RWPE1 (cell line): Measurements from ENCODE around the gene ABLIM3.
A peak's percentile ranks its signal among the peaks of the same experiment; 100 is the strongest.

Experiments
- CTCF ChIA-PET: fragments of 350-600 bp; sonication (Branson Sonifier 250); formaldehyde crosslinking; extraction: SDS; loops from one replicate; lab custom pipeline; 2021; lab: Yijun Ruan, JAX
- POLR2A ChIA-PET: fragments of 400-600 bp; formaldehyde crosslinking; extraction: SDS; loops from one replicate; lab custom pipeline; 2020; ENCODE audit warnings: antibody characterized with exemption; ENCODE audit not compliant: low non-redundant PET; lab: Yijun Ruan, JAX
- DNase-seq: peaks from one replicate; pipeline ENCODE4 v3.0.0; 2012; ENCODE audit warnings: low spot score
- H3K27ac ChIP-seq: fragments of 450-650 bp; 2 replicates; pipeline ENCODE4 v1.5.1; 2017
- TF ChIP-seq, protein P1 (sequence below): fragments of 450-650 bp; conservative IDR thresholded peaks from 2 replicates; pipeline ENCODE4 v1.5.1; 2017; ENCODE audit warnings: low read depth, mild to moderate bottlenecking

The ABLIM3 gene

DNA sequence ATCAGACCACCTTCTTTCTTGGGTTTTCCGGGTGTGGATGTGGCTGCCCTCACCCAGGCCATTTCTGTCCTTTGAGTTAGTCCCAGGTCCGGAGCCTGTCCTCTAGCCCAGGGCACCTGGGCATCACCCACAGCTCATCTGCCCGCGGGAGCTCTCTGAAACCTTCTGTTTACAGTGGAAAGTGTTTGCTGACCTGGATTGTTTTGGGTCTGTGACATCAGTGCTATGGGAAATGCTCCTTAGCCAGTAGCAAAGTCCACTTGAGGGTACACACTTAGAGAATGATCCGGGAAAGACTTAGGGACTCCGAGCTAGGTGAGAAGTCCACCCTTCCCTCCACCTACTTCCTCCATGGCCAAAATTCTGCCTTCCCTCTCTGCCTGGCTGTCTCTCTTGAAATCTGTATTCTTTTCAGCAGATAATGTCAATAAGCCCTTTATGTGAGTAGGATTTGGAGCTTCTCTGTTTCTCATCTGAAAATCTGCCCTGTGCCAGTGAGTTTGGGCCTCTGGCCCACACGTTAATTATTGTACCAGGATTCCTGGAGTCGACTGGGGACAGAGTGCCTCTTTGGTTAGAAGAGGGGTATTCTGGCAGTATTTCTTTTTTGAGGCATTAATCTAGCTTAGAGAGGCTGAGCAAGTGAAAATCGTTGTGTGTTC lies 19.9 kb downstream of the ABLIM3 start:
- TF ChIP-seq, protein P1, sequence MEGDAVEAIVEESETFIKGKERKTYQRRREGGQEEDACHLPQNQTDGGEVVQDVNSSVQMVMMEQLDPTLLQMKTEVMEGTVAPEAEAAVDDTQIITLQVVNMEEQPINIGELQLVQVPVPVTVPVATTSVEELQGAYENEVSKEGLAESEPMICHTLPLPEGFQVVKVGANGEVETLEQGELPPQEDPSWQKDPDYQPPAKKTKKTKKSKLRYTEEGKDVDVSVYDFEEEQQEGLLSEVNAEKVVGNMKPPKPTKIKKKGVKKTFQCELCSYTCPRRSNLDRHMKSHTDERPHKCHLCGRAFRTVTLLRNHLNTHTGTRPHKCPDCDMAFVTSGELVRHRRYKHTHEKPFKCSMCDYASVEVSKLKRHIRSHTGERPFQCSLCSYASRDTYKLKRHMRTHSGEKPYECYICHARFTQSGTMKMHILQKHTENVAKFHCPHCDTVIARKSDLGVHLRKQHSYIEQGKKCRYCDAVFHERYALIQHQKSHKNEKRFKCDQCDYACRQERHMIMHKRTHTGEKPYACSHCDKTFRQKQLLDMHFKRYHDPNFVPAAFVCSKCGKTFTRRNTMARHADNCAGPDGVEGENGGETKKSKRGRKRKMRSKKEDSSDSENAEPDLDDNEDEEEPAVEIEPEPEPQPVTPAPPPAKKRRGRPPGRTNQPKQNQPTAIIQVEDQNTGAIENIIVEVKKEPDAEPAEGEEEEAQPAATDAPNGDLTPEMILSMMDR, result no peak
- H3K27ac ChIP-seq, result no peak overlapping the region
- CTCF ChIA-PET, result interaction anchor here (1.0 to 1.2 kb wide), 2 partner anchors 20 to 104 kb away, joined by 3 read pairs; partner anchors contain the start of gene ABLIM3
- POLR2A ChIA-PET, result no interaction called here
- no peak for DNase-seq

DNA sequence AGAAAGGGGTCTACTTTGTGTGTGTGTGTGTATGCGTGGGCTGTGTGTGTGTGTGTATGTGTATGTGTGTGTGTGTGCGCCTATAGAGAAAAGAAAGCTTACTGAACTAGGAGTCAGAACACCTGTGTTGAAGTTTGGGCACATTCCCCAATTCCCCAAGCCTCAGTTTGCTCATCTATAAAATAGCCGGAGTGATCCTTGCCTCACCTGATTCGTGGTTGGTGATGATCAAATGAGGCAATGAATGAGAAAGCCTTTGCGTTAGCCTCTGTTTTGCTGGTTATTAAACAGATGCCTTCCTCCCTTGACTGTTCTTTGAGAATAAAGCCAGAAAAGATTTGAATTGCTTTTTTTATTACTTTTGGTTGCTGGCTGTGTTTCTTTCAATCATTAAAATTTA lies 20.6 kb downstream of the ABLIM3 start:
- TF ChIP-seq, protein P1, result no peak
- H3K27ac ChIP-seq, result no peak overlapping the region
- no peak for DNase-seq
- CTCF ChIA-PET, result no interaction called here
- POLR2A ChIA-PET, result no interaction called here

DNA sequence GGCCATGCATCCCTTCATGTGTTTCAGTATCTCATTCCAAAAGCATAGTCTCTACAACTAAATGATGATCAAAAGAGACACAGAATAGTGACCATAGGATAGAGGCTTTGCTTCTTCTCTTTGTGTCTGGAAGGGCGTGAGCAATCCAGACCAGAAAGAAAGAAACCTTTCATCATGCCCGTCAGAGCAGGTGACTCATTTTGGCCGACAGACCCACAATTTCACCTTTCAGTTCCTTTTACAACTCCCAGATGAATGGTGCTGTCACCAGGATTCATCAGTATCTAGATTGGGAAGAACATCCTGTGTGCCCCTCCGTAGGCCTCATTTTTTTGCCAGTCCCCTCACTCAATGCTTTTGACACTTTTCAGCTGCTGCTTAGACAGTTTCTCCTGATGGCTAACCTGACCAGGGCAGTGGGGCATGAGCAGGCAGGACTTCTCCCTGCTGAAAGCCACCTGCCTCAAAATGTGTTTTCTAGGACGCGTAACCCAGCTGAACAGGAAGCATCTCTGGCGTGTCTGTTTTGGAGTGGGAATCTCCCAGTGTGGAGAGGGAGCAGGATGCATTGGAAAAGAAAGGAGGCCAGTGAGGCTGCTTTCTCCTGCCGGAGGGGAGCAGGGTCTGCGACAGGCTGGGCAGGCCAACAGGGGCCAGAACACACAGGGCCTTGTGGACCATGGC lies 21.2 kb downstream of the ABLIM3 start:
- ChIA-PET CTCF (interaction anchor here (0.6 kb wide), 2 partner anchors 65 to 755 kb away, joined by 3 read pairs; no protein-coding TSS in a partner anchor), POLR2A (no interaction called here)
- peak; percentile 72 for DNase-seq
- H3K27ac ChIP-seq, result peak overlapping the region; percentile 9; the same call in 1 of the 2 replicates
- TF ChIP-seq, protein P1, result no peak

DNA sequence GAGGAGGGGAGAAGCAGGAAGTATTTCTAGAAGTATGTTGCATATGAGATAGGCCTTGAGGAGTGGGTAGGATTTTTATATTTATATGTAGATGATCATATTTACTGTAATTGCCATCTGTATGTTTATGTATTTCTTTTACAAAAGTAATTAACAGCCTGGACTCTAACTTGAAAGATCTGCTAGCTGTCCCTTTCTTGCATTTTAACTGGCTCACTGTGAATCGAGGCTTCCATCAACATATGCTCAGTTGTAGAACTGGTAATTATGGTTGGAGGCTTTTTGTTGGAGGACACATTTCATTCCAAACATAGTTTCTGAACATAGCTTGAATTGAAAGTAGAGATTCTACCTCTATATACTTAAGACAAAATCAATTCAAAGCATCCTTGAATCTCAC lies 23.4 kb downstream of the ABLIM3 start:
- TF ChIP-seq, protein P1, result no peak
- H3K27ac ChIP-seq, result no peak overlapping the region
- CTCF ChIA-PET, result interaction anchor here (0.7 kb wide), 1 partner anchor 54 kb away, joined by 3 read pairs; no protein-coding TSS in a partner anchor
- POLR2A ChIA-PET, result no interaction called here
- no peak for DNase-seq

DNA sequence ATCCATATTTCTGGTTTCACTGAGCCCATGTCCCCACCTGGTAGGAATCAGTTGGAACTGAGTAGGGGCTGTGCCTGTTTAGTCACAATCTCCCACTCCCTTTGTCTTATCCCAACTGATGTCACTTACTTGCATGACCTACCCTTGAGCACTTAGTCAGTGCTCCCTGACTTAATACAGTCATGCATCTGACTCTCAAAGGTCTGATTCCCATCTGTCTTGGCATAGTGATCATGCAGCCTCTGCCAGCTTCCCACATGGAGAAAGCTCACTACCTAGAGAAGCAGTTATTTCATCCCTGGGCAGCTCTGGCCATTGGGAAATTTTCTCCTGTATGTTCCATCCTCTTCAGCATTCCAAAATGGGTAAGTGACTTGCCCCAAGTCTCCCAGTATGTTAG lies 24.8 kb downstream of the ABLIM3 start:
- POLR2A ChIA-PET, result no interaction called here

DNA sequence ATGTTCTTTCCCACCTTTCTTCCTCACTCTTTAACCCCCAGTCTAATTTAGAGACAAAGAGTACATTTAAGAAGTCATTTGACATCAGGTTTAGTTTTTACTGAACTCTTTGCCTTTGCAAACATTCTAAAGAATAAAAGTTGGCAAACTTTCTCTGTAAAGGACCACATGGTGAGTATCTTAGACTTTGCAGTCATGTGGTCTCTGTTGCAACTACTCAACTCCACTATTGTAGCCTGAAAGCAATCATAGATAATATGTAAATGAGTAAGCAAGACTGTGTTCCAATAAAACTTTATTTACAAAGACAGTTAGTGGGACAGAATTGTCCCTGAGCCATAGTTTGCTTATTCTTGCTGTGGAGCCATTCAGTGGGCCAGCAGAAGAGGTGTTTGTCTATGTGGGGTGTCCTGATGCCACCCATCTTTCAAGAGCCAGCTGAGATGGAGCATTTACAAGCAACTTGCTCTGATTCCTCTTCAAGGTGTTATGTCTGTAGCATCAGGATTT lies 25.4 kb downstream of the ABLIM3 start:
- TF ChIP-seq, protein P1, result no peak
- no peak overlapping the region for H3K27ac ChIP-seq
- POLR2A ChIA-PET, result no interaction called here
- no peak for DNase-seq
- CTCF ChIA-PET, result no interaction called here

More for the DNA sequence above, 24.8 kb downstream of the ABLIM3 start:
- no peak for DNase-seq
- H3K27ac ChIP-seq, result no peak overlapping the region
- TF ChIP-seq, protein P1, result no peak
- CTCF ChIA-PET, result no interaction called here
